SK-N-MC (cell line): Measurements from ENCODE around the gene SLC47A1.
"Not testable (repeated sequence)": the region's sequence is repeated elsewhere in the genome, so short reads cannot be mapped to it uniquely, and the experiment has no call there.

ENCODE experiments used
- EZH2 ChIP-seq: fragments of 200-600 bp; sonication (generic); IDR thresholded peaks from one replicate; pipeline ENCODE4 v1.6.1; 2017; ENCODE audit warnings: antibody characterized with exemption
- FOXP2 ChIP-seq: optimal IDR thresholded peaks from 2 replicates; pipeline ENCODE3; 2011; ENCODE audit warnings: mild to moderate bottlenecking, moderate library complexity; ENCODE audit not compliant: insufficient read depth; ENCODE audit errors: extremely low read length, control extremely low read depth
- POLR2AphosphoS5 ChIP-seq: IDR thresholded peaks from 2 replicates; pipeline ENCODE4 v1.6.1; 2012; ENCODE audit warnings: mild to moderate bottlenecking, low read depth, low read length, borderline replicate concordance

GRCh38 chr17:19519388-19520291 lies 14.0 kb upstream of the SLC47A1 start:
- not testable (repeated sequence) for TF ChIP-seq POLR2AphosphoS5, EZH2, FOXP2
